ENCODE data around the gene PHYH.

DNA sequence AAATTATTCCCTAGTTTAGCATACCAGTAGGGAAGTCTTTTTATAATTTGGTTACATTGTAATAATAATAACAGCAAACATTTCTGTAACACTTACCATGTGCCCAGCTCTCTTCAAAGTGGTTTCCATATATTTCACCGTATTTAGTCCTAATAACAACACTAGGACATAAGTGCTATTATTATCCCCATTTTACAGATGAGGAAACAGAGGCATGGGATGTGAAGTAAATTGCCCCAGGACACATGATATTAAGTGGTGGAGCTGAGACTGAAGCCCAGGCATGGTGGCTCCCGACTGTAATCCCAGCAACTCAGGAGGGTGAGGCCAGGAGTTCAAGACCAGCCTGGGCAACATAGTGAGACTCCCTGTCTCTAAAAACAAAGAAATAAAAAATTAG lies 5.1 kb downstream of the PHYH start:
- TF ChIP-seq GATA2 (IDR thresholded peaks at IDR 0.05; ENCODE audit: low read depth, low read length) (no peak), GATA3 (IDR thresholded peaks at IDR 0.05; ENCODE audit: low read depth, low read length) (no peak)
